Body of pancreas (tissue), 4 donors: ENCODE data around the gene SERPINB10.

Source experiments
- CTCF ChIP-seq, 7 experiments: fragments of 450-650 bp in 4 of 7; fragments of 200-600 bp in 3 of 7; sonication (generic) in 3 of 7; IDR thresholded peaks; one replicate each; pipeline ENCODE4 v1.5.1; 2016 to 2019; ENCODE audit warnings: antibody characterized with exemption in 7 of 7
- POLR2A ChIP-seq, 3 donors: fragments of 450-650 bp; IDR thresholded peaks; one replicate each; pipeline ENCODE4 v1.6.1; 2016; ENCODE audit warnings: antibody characterized with exemption in 3 of 3, mild to moderate bottlenecking in 2 of 3

DNA sequence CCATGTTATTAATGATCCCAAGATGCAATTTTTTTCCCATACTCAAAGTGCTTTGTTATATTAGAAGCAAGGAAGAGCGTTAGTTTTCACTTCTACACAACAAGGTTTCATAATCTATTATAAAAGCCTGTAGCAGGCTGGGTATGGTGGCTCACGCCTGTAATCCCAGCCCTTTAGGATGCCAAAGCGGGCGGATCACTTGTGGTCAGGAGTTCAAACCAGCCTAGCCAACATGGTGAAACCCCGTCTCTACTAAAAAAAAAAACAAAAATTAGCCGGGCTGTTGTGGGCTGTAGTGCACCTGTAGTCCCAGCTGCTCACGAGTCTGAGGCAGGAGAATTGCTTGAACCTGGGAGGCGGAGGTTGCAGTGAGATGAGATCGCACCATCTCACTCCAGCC is 39.2 kb upstream of the SERPINB10 start:
- TF ChIP-seq CTCF (IDR thresholded peaks at IDR 0.05) (no peak), POLR2A (IDR thresholded peaks at IDR 0.05) (no peak)
